Activated T-cell treated with anti-CD3 and anti-CD28 coated beads, Interleukin-2, amount 50 U/mL, for 72 hours (primary cell): Measurements from ENCODE around the gene MLH3. TPM values are rescaled to one million over a fixed set of nuclear protein-coding genes. Genes with fewer than 3 reads are reported as not detected.
"Not testable (repeated sequence)": the region's sequence is repeated elsewhere in the genome, so short reads cannot be mapped to it uniquely, and the experiment has no call there.

Source experiments
- ATAC-seq, 2 donors: fragments of 150-1000 bp; cut with Tn5 transposase; replicated peaks in 1 of 2; 2 replicates each; pipeline ENCODE4 v1.10.0; 2021; ENCODE audit warnings: moderate library complexity in 2 of 2, mild to moderate bottlenecking in 1 of 2
- DNase-seq, 2 donors: peaks; one replicate each; pipeline ENCODE4 v3.0.0; 2021 to 2022; ENCODE audit warnings: mixed read lengths in 1 of 2
- H3K27ac Mint-ChIP-seq: one replicate; pipeline ENCODE4 v1.8.0; 2022; ENCODE audit warnings: mild to moderate bottlenecking, moderate library complexity, mixed read lengths
- H3K27me3 Mint-ChIP-seq: one replicate; pipeline ENCODE4 v1.8.0; 2022; ENCODE audit warnings: low read depth, mixed read lengths
- H3K36me3 Mint-ChIP-seq, 2 donors: one replicate each; pipeline ENCODE4 v1.8.0; 2022; ENCODE audit warnings: mixed read lengths in 2 of 2, mild to moderate bottlenecking in 1 of 2; ENCODE audit not compliant: insufficient read depth in 2 of 2
- H3K4me1 Mint-ChIP-seq: one replicate; pipeline ENCODE4 v1.8.0; 2022; ENCODE audit warnings: low read depth, mixed read lengths
- H3K4me3 Mint-ChIP-seq, 2 donors: one replicate each; pipeline ENCODE4 v1.8.0; 2022; ENCODE audit warnings: mild to moderate bottlenecking in 2 of 2, mixed read lengths in 2 of 2, moderate library complexity in 2 of 2
- H3K9me3 Mint-ChIP-seq, 2 donors: one replicate each; pipeline ENCODE4 v1.8.0; 2022; ENCODE audit warnings: mixed read lengths in 2 of 2
- total RNA-seq, 2 donors: library from RNA; stranded (reverse); gene quantifications; one replicate each; pipeline ENCODE4 v1.2.3, GENCODE V29; 2022

The MLH3 gene
- total RNA-seq, 2 donors from 2014 or later, result 16.9 to 19.3 TPM

- peaks cover 2 to 8% of the 10 kb centered on the region in 2 donors for H3K36me3 Mint-ChIP-seq
- H3K27ac Mint-ChIP-seq, result no peak overlapping the region
- no peak for ATAC-seq
These were observed 30.5 kb upstream of the MLH3 start for GRCh38 chr14:75081660-75082229.

DNA sequence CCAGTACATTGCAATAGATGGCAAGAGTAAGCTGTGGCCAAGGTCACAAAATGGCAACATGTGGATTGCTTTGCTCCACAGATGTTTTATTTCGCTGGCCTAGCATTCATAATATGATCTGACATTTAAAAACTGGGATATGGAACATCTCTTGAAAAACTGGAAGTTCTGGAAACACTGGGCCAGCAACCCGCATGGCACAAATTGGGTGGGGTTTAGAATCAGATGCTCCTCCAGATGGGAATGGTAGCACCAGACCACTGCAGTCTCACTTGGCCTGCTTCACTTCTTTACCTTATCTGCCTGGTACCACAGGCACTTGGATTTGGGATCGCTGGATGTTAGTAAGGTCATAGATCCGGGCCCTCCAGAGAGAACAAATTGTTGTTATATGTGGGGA, 28.3 kb upstream of the MLH3 start:
- no peaks in the 10 kb centered on the region for H3K27me3 Mint-ChIP-seq
- ATAC-seq, result no peak
- H3K4me1 Mint-ChIP-seq, result no peaks in the 10 kb centered on the region
- no peaks in the 10 kb centered on the region for H3K9me3 Mint-ChIP-seq
- DNase-seq, result no peak
- no peak overlapping the region for H3K4me3 Mint-ChIP-seq
- no peak overlapping the region for H3K27ac Mint-ChIP-seq
- H3K36me3 Mint-ChIP-seq, result peaks cover 0 to 2% of the 10 kb centered on the region in 2 donors

More at GRCh38 chr14:75081660-75082229, 30.5 kb upstream of the MLH3 start:
- DNase-seq, result no peak
- Mint-ChIP-seq H3K27me3 (no peaks in the 10 kb centered on the region), H3K4me3 (no peak overlapping the region), H3K9me3 (no peaks in the 10 kb centered on the region), H3K4me1 (no peaks in the 10 kb centered on the region)

DNA sequence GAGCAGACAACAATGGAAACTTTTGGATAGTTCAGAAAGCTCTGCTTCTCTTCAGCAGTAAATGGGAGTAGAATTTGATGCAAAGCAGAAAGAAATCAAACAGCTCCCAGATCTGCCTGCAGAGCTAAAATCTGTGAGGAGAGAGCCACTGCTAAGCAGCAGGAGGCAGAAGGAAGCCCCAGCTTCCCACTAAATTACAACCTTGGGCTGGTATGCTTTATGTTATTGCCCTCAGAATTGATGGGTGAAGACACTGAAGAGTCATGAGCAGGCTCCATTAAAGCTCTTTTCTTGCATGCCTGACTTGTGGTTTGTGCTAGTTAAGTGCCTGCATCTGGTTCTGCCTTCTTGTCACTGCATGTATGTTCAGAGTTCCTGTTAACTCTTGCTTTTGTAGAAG, 26.5 kb upstream of the MLH3 start:
- DNase-seq (no peak), ATAC-seq (no peak)
- no peak overlapping the region for H3K4me3 Mint-ChIP-seq
- H3K27ac Mint-ChIP-seq, result no peak overlapping the region
- no peaks in the 10 kb centered on the region for H3K9me3 Mint-ChIP-seq
- H3K27me3 Mint-ChIP-seq, result no peaks in the 10 kb centered on the region
- no peaks in the 10 kb centered on the region for H3K36me3 Mint-ChIP-seq
- H3K4me1 Mint-ChIP-seq, result no peaks in the 10 kb centered on the region

GRCh38 chr14:75070383-75070782, 19.1 kb upstream of the MLH3 start:
- ATAC-seq, result no peak
- Mint-ChIP-seq H3K4me3 (no peak overlapping the region), H3K9me3 (no peaks in the 10 kb centered on the region), H3K27ac (no peak overlapping the region), H3K36me3 (no peaks in the 10 kb centered on the region), H3K27me3 (no peaks in the 10 kb centered on the region), H3K4me1 (no peaks in the 10 kb centered on the region)
- DNase-seq, result no peak

DNA sequence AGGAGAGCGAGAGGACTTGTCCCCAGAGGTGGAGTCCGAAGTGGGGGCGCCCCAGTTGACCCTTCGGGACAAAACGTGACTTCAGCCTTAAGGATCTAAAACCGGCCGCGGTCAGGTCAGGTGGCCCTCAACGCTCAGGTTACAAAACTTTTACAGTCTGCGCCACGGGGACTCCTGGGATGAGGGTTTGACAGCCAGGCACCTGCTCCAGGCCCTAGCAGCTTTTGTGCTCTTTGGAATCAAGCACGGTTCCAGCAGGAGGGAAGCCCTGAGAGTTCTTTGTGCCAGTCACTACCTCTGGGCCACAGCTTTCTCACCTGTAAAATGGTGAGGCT, 18.5 kb upstream of the MLH3 start:
- no peak for ATAC-seq

DNA sequence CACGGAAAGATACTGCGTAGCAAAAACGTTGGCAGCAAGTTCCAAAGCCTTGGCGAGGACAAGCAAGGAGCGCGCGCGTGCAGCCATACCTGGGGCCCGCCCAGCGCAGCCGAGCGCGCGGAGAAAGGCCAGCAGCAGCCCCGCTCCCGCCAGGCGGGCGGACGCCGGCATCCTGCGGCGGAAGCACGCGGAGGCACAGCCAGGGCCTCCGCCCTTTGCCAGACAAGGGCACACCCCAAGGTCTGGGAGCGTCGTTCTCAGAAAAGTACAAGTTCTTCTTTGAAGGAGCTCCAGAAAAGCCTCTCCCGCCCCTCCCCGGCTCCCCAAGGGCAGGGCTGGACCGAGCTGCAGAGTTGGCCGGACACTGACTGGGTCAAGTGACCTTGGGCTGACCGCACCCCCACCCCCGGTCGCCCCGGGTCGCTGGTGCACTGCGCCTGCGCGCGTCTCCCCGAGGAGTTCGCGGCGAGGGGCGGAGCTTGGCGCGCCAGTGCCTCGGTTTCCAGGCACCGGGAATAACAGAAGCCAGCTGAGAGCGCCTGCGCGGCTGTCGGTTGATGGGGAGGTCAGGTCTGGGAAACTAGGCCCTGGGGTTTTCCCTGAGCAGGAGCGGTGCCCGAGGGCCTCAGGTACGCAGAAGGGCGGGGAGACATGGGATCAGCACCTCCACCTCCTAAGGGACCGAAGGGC, 18.0 kb upstream of the MLH3 start, which contains the start of gene ZC2HC1C:
ZC2HC1C (plus strand) TSS at position 521 of the 690 bp plus-strand sequence. CDS start 933 bp downstream, outside the sequence.
- ATAC-seq, result peak; percentile 93 to 95
- H3K27me3 Mint-ChIP-seq, result no peaks in the 10 kb centered on the region
- no peaks in the 10 kb centered on the region for H3K9me3 Mint-ChIP-seq
- H3K4me3 Mint-ChIP-seq, result no peak within 1 kb of the TSS
- H3K27ac Mint-ChIP-seq, result no peak within 1 kb of the TSS
- H3K36me3 Mint-ChIP-seq, result no peaks in the 10 kb centered on the region
- DNase-seq, result peak; percentile 68 to 78
- H3K4me1 Mint-ChIP-seq, result peaks cover 2% of the 10 kb centered on the region

More for the DNA sequence above, 18.5 kb upstream of the MLH3 start:
- Mint-ChIP-seq H3K4me1 (no peaks in the 10 kb centered on the region), H3K4me3 (no peak overlapping the region), H3K27me3 (no peaks in the 10 kb centered on the region), H3K36me3 (no peaks in the 10 kb centered on the region), H3K9me3 (no peaks in the 10 kb centered on the region), H3K27ac (no peak overlapping the region)
- no peak for DNase-seq

DNA sequence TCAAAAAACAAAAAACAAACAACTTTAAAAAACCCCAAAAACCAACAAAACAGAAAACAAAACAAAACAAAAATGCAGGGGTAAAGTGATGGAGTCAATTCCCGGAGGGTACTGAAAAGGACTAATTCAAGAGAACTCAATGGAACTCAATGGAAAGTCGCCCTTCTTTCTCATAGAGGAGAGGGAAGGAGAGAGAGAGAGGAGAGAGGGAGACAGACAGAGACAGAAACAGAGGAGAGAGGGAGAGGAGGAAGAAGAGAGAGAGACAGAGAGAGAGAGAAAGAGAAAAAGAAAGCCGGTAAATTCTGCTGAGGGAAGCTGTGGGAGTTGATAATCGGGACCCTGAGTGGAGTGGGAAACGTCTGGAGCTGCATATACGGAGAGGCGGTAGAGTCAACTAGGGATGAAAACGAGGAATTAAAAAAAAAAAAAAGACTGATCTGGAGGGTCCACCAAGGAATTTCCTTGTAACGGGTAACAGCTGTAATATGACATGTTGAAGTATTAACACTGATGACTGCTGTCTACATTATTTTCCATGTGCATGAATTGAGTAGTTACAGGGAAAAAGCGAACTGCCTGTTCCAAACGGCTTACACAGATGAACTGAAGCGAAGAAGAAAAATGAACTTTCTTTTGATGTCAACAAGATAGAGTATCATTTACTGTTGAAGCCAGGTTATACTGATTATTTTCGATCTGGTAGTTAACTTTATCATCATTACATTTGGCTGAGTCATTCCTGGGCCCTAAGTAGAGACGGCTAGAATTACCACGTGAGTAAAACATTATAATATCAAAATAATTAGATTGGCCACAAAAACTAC, 17.2 kb upstream of the MLH3 start:
- no peak for DNase-seq
- H3K36me3 Mint-ChIP-seq, result peaks cover 2% of the 10 kb centered on the region in 2 donors
- H3K27ac Mint-ChIP-seq, result no peak overlapping the region
- peaks cover 8% of the 10 kb centered on the region for H3K4me1 Mint-ChIP-seq
- no peaks in the 10 kb centered on the region for H3K27me3 Mint-ChIP-seq
- H3K9me3 Mint-ChIP-seq, result no peaks in the 10 kb centered on the region
- no peak overlapping the region for H3K4me3 Mint-ChIP-seq
- peak in 1 of 2 donors; percentile 3 for ATAC-seq

- not testable (repeated sequence) for H3K27me3 Mint-ChIP-seq, H3K27ac Mint-ChIP-seq, H3K4me3 Mint-ChIP-seq, ATAC-seq, DNase-seq, H3K36me3 Mint-ChIP-seq, H3K9me3 Mint-ChIP-seq
- peaks cover 14% of the 10 kb centered on the region for H3K4me1 Mint-ChIP-seq
These were observed 16.5 kb upstream of the MLH3 start for GRCh38 chr14:75067765-75068164.

GRCh38 chr14:75067212-75067611, 15.9 kb upstream of the MLH3 start:
- H3K4me3 Mint-ChIP-seq, result no peak overlapping the region
- peaks cover 2% of the 10 kb centered on the region in 2 donors for H3K36me3 Mint-ChIP-seq
- H3K27ac Mint-ChIP-seq, result no peak overlapping the region
- ATAC-seq, result no peak
- no peaks in the 10 kb centered on the region for H3K9me3 Mint-ChIP-seq
- peaks cover 20% of the 10 kb centered on the region for H3K4me1 Mint-ChIP-seq
- no peak for DNase-seq
- no peaks in the 10 kb centered on the region for H3K27me3 Mint-ChIP-seq

DNA sequence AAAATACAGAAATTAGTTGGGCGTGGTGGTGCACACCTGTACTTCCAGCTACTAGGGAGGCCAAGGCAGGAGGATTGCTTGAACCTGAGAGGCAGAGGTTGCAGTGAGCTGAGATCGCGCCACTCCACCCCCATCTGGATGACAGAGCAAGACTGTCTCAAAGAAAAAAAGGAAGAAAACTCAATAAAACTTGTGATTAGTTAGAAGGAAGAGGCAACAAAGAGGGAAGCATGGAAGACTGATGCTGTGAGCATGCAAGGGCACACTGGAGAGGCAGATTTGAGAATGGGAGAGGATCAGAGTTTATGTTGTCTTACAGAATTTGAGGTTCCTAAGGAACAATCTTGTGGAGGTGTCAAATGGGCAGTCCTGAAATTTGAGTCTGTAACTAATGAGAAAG, 15.4 kb upstream of the MLH3 start:
- Mint-ChIP-seq H3K9me3 (no peaks in the 10 kb centered on the region), H3K36me3 (peaks cover 2% of the 10 kb centered on the region in 2 donors), H3K27ac (no peak overlapping the region), H3K4me3 (no peak overlapping the region), H3K27me3 (no peaks in the 10 kb centered on the region), H3K4me1 (peaks cover 21% of the 10 kb centered on the region)
- DNase-seq (no peak), ATAC-seq (no peak)

- no peaks in the 10 kb centered on the region for H3K9me3 Mint-ChIP-seq
- peaks cover 41% of the 10 kb centered on the region for H3K4me1 Mint-ChIP-seq
- peak overlapping the region; percentile 88 for H3K27ac Mint-ChIP-seq
- H3K4me3 Mint-ChIP-seq, result peak overlapping the region; percentile 97
- DNase-seq, result no peak
- peaks cover 7 to 21% of the 10 kb centered on the region in 2 donors for H3K36me3 Mint-ChIP-seq
- H3K27me3 Mint-ChIP-seq, result no peaks in the 10 kb centered on the region
- peak in 1 of 2 donors; percentile 34 for ATAC-seq
These were observed 12.9 kb upstream of the MLH3 start for GRCh38 chr14:75064205-75064567.

- ATAC-seq (peak; percentile 100), DNase-seq (peak; percentile 94 to 96)
- H3K36me3 Mint-ChIP-seq, result peaks cover 7 to 21% of the 10 kb centered on the region in 2 donors
- peak within 1 kb of the TSS; percentile 97 for H3K4me3 Mint-ChIP-seq
- peaks cover 42% of the 10 kb centered on the region for H3K4me1 Mint-ChIP-seq
- peak within 1 kb of the TSS; percentile 88 for H3K27ac Mint-ChIP-seq
- H3K9me3 Mint-ChIP-seq, result no peaks in the 10 kb centered on the region
- no peaks in the 10 kb centered on the region for H3K27me3 Mint-ChIP-seq
These were observed 12.4 kb upstream of the MLH3 start, which contains the start of gene ACYP1 for GRCh38 chr14:75063491-75064204. TSS of gene ACYP1 (minus strand) at chr14:75064024. CDS start at chr14:75063553, 471 bp downstream.

DNA sequence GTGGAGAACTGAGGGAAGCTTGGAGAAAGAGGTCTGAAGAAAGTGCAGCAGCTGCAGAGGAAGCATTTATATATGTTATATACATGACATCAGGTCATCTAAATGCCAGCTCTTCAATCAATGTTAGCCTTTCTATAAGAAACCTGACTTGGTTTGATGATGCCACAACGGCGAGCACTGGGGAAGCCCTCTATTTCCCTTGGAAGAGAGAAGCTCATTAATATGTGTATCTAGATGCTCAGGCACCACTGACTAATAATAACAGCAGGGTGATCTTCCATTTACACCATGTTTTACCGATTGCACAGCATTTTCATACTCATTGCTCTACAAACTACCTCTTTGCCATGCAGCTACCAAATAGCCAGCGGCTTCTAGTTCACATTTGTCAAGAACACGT, 11.7 kb upstream of the MLH3 start:
- Mint-ChIP-seq H3K27me3 (no peaks in the 10 kb centered on the region), H3K9me3 (no peaks in the 10 kb centered on the region), H3K4me1 (peaks cover 42% of the 10 kb centered on the region), H3K4me3 (peak overlapping the region; percentile 97), H3K27ac (peak overlapping the region; percentile 88), H3K36me3 (peaks cover 7 to 21% of the 10 kb centered on the region in 2 donors)
- DNase-seq (no peak), ATAC-seq (no peak)
